Measurements from ENCODE around the gene RDH5. TPM values are rescaled to one million over a fixed set of nuclear protein-coding genes. Genes with fewer than 3 reads are reported as not detected.

RDH5 gene
- total and polyA plus RNA-seq, 2 of the 4 experiments (the other 2 are of a cell fraction) = 7.3 to 18.8 TPM

DNA sequence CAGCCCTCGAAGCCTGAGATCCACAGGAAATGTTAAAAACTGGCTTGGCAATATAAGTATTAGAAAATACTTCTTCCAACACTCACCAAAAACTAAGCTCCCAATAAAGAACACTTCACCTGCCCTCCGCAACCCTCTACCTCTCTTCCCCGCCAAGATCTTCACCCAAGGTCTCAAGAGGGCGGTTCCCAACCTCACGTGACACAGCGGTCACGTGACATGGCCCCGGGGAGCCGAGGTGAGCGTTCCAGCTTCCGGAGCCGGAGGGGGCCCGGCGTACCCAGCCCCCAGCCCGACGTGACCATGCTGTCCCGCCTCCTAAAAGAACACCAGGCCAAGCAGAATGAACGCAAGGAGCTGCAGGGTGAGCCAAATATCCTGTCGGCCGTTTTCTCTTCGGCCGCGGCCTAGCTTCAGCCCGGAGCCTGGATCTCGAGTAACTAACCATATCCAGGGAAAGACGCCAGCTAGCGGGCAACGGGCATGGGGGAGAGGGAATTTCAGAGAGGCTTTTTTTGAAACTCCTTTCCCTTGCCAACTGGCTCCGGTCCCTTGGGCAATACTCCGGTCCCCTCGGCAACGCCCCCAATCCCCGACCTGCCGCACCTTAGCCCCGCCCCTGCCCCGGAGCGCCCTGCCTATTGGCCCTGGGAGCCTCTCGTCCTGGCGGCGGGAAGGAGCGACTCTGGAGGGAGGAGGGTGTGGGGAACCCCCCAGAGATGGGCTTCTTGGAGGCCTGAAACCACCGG, 4.2 kb upstream of the RDH5 start, which contains the start of gene BLOC1S1:
Gene BLOC1S1 (plus strand): TSS at position 214 of the 749 bp plus-strand sequence. CDS start 6 bp downstream, at position 220.
- peak within 1 kb of the TSS; percentile 65 for H3K14ac ChIP-seq (replicated peaks; ENCODE audit: low read depth, low read length)
- peak within 1 kb of the TSS; percentile 78 for H2AK9ac ChIP-seq (replicated peaks; ENCODE audit: low read depth, low read length, poor library complexity)
- ChIA-PET POLR2A (ENCODE audit: unreplicated experiment) (interaction anchor here (0.6 kb wide), 1 partner anchor 14 kb away, joined by 6 read pairs; no protein-coding TSS in a partner anchor), CTCF (no interaction called here)
- in situ Hi-C loops (cut with MboI; ENCODE audit: low sequenced_read_pairs) (no loop called here), dilution Hi-C loops (cut with HindIII; ENCODE audit: low sequenced_read_pairs, unreplicated experiment) (no loop called here), intact Hi-C loops (cut with micrococcal nuclease) (no loop called here)
- H3K79me1 ChIP-seq (ENCODE audit: low read depth in 1 of 2, low read length in 2 of 2) = peaks cover 17 to 50% of the 10 kb centered on the region in 2 experiments
- peak within 1 kb of the TSS; percentile 84 for H3K27ac ChIP-seq (ENCODE audit: insufficient read depth, low read length)
- H4K5ac ChIP-seq (ENCODE audit: low read depth, low read length) = peak within 1 kb of the TSS; percentile 99
- TF ChIP-seq BHLHE40 (IDR thresholded peaks at IDR 0.05; ENCODE audit: low read depth, low read length) (peak; percentile 94), SMC3 (IDR thresholded peaks at IDR 0.05; ENCODE audit: low read depth, low read length) (no peak), RFX5 (IDR thresholded peaks at IDR 0.05; ENCODE audit: low read depth, low read length) (no peak), MXI1 (IDR thresholded peaks at IDR 0.05; ENCODE audit: borderline replicate concordance, low read depth, low read length) (peak; percentile 52; the same call in 1 of the 2 replicates), CHD1 (IDR thresholded peaks at IDR 0.05; ENCODE audit: low read depth, low read length) (0 out of 2 replicates have a peak, but pooled peaks have one; percentile 72), MAZ (IDR thresholded peaks at IDR 0.05; ENCODE audit: borderline replicate concordance, low read depth, low read length) (peak; percentile 69; the same call in 1 of the 2 replicates), CEBPB (IDR thresholded peaks at IDR 0.05; ENCODE audit: low read depth, low read length) (peak; percentile 66), RCOR1 (IDR thresholded peaks at IDR 0.05; ENCODE audit: insufficient replicate concordance, low read length) (no peak), FOS (IDR thresholded peaks at IDR 0.05; ENCODE audit: low read depth, low read length) (peak; percentile 58)
- TF ChIP-seq, protein P1, sequence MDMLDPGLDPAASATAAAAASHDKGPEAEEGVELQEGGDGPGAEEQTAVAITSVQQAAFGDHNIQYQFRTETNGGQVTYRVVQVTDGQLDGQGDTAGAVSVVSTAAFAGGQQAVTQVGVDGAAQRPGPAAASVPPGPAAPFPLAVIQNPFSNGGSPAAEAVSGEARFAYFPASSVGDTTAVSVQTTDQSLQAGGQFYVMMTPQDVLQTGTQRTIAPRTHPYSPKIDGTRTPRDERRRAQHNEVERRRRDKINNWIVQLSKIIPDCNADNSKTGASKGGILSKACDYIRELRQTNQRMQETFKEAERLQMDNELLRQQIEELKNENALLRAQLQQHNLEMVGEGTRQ (IDR thresholded peaks at IDR 0.05; ENCODE audit: low read depth, low read length) = peak; percentile 100
- TF ChIP-seq, protein P2, sequence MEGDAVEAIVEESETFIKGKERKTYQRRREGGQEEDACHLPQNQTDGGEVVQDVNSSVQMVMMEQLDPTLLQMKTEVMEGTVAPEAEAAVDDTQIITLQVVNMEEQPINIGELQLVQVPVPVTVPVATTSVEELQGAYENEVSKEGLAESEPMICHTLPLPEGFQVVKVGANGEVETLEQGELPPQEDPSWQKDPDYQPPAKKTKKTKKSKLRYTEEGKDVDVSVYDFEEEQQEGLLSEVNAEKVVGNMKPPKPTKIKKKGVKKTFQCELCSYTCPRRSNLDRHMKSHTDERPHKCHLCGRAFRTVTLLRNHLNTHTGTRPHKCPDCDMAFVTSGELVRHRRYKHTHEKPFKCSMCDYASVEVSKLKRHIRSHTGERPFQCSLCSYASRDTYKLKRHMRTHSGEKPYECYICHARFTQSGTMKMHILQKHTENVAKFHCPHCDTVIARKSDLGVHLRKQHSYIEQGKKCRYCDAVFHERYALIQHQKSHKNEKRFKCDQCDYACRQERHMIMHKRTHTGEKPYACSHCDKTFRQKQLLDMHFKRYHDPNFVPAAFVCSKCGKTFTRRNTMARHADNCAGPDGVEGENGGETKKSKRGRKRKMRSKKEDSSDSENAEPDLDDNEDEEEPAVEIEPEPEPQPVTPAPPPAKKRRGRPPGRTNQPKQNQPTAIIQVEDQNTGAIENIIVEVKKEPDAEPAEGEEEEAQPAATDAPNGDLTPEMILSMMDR (conservative IDR thresholded peaks at IDR 0.05; ENCODE audit: low read depth, low read length) = no peak
- TF ChIP-seq, protein P3, sequence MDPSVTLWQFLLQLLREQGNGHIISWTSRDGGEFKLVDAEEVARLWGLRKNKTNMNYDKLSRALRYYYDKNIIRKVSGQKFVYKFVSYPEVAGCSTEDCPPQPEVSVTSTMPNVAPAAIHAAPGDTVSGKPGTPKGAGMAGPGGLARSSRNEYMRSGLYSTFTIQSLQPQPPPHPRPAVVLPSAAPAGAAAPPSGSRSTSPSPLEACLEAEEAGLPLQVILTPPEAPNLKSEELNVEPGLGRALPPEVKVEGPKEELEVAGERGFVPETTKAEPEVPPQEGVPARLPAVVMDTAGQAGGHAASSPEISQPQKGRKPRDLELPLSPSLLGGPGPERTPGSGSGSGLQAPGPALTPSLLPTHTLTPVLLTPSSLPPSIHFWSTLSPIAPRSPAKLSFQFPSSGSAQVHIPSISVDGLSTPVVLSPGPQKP (IDR thresholded peaks at IDR 0.05; ENCODE audit: borderline replicate concordance, low read depth, low read length) = 0 out of 2 replicates have a peak, but pooled peaks have one; percentile 11
- H2BK15ac ChIP-seq (ENCODE audit: low read depth, low read length) = peak within 1 kb of the TSS; percentile 38; the same call in 2 of the 3 replicates
- peak within 1 kb of the TSS; percentile 78 for H4K91ac ChIP-seq (ENCODE audit: insufficient read depth, low read depth, low read length)
- H3K4me1 ChIP-seq (ENCODE audit: control insufficient read depth, insufficient read depth, low read length) = peaks cover 40% of the 10 kb centered on the region
- no peaks in the 10 kb centered on the region for H3K27me3 ChIP-seq (ENCODE audit: control insufficient read depth, insufficient read depth, low read length)
- peak within 1 kb of the TSS; percentile 78 for H3K4me3 ChIP-seq (ENCODE audit: insufficient read depth, low read depth, low read length)
- H3K9me1 ChIP-seq (ENCODE audit: insufficient read depth, low read length) = peaks cover 30% of the 10 kb centered on the region
- peak within 1 kb of the TSS; percentile 79 for H3K56ac ChIP-seq (ENCODE audit: extremely low read depth, insufficient read depth, low read length)
- WGBS, 2 experiments (ENCODE audit: extremely low coverage in 2 of 2, insufficient read length in 1 of 2) = 1% methylated on average over 15 of the region's 42 CpGs; no CpG with 5 or more reads in 1 of the 2 experiments
- ATAC-seq (ENCODE audit: low read depth) (peak; percentile 70), DNase-seq (peak; percentile 91)
- H3K36me3 ChIP-seq (ENCODE audit: control insufficient read depth, insufficient read depth, low read length) = no peaks in the 10 kb centered on the region
- peak within 1 kb of the TSS; percentile 83 for H3K4ac ChIP-seq (ENCODE audit: low read depth, low read length)
- no peaks in the 10 kb centered on the region for H3K9me3 ChIP-seq (ENCODE audit: control insufficient read depth, insufficient read depth, low read length)
- H3K9ac ChIP-seq (ENCODE audit: low read depth, low read length) = peak within 1 kb of the TSS; percentile 81
- BruUV-seq (replicated peaks) = no TSS peak
- H4K8ac ChIP-seq (ENCODE audit: low read depth in 2 of 2, low read length in 2 of 2) = peak within 1 kb of the TSS; percentile 95 to 98
- peak within 1 kb of the TSS; percentile 92 for H2AFZ ChIP-seq (replicated peaks; ENCODE audit: low read length, poor library complexity)
- H3K4me2 ChIP-seq (ENCODE audit: low read depth, low read length) = peak within 1 kb of the TSS; percentile 94
- peaks cover 8% of the 10 kb centered on the region for H4K20me1 ChIP-seq (ENCODE audit: insufficient read depth, low read length)
- peak within 1 kb of the TSS; percentile 80 for H3K23ac ChIP-seq (ENCODE audit: low read depth, low read length)
- H2BK20ac ChIP-seq (ENCODE audit: low read depth, low read length) = peak within 1 kb of the TSS; percentile 53
- peak within 1 kb of the TSS; percentile 83 for H2BK5ac ChIP-seq (ENCODE audit: low read depth, low read length, poor library complexity, severe bottlenecking)
- peak within 1 kb of the TSS; percentile 81 for H2BK120ac ChIP-seq (ENCODE audit: low read depth, low read length)
- peak within 1 kb of the TSS; percentile 98 for H2AK5ac ChIP-seq (ENCODE audit: low read depth, low read length)
- H3K18ac ChIP-seq (ENCODE audit: low read depth, low read length) = peak within 1 kb of the TSS; percentile 59
